Measurements from ENCODE around the gene PIK3C2G.

The PIK3C2G gene

GRCh38 chr12:18580706-18581105 is 319.4 kb downstream of the PIK3C2G start:
- H4K20me1 ChIP-seq (ENCODE audit: insufficient read depth, low read length, poor library complexity, severe bottlenecking) = no peaks in the 10 kb centered on the region
- H3K4me2 ChIP-seq (ENCODE audit: low read depth, low read length, poor library complexity, severe bottlenecking) = no peak overlapping the region
- H3K36me3 ChIP-seq (ENCODE audit: insufficient read depth, low read length) = no peaks in the 10 kb centered on the region
- no peak overlapping the region for H3K4me3 ChIP-seq (ENCODE audit: low read length, poor library complexity, severe bottlenecking)
- H3K9me2 ChIP-seq (replicated peaks; ENCODE audit: low read depth, low read length) = no peaks in the 10 kb centered on the region
- H3F3A ChIP-seq (ENCODE audit: low read depth) = no peaks in the 10 kb centered on the region
- no peaks in the 10 kb centered on the region for H3K4me1 ChIP-seq (ENCODE audit: insufficient read depth, low read length, poor library complexity, severe bottlenecking)
- no peaks in the 10 kb centered on the region for H3K27me3 ChIP-seq (ENCODE audit: insufficient read depth, low read length, poor library complexity, severe bottlenecking)
- H3K9me3 ChIP-seq (ENCODE audit: insufficient read depth, low read depth, low read length) = no peaks in the 10 kb centered on the region
- H3K79me2 ChIP-seq (ENCODE audit: insufficient read depth, low read length) = no peaks in the 10 kb centered on the region
- no peak overlapping the region for H3K9ac ChIP-seq (ENCODE audit: low read depth, low read length, poor library complexity, severe bottlenecking)
- no peak overlapping the region for H2AFZ ChIP-seq (ENCODE audit: low read length)
- TF ChIP-seq, protein P1, sequence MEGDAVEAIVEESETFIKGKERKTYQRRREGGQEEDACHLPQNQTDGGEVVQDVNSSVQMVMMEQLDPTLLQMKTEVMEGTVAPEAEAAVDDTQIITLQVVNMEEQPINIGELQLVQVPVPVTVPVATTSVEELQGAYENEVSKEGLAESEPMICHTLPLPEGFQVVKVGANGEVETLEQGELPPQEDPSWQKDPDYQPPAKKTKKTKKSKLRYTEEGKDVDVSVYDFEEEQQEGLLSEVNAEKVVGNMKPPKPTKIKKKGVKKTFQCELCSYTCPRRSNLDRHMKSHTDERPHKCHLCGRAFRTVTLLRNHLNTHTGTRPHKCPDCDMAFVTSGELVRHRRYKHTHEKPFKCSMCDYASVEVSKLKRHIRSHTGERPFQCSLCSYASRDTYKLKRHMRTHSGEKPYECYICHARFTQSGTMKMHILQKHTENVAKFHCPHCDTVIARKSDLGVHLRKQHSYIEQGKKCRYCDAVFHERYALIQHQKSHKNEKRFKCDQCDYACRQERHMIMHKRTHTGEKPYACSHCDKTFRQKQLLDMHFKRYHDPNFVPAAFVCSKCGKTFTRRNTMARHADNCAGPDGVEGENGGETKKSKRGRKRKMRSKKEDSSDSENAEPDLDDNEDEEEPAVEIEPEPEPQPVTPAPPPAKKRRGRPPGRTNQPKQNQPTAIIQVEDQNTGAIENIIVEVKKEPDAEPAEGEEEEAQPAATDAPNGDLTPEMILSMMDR (conservative IDR thresholded peaks at IDR 0.05; ENCODE audit: low read length) = no peak
- TF ChIP-seq EZH2phosphoT487 (IDR thresholded peaks at IDR 0.05; ENCODE audit: borderline replicate concordance) = no peak

DNA sequence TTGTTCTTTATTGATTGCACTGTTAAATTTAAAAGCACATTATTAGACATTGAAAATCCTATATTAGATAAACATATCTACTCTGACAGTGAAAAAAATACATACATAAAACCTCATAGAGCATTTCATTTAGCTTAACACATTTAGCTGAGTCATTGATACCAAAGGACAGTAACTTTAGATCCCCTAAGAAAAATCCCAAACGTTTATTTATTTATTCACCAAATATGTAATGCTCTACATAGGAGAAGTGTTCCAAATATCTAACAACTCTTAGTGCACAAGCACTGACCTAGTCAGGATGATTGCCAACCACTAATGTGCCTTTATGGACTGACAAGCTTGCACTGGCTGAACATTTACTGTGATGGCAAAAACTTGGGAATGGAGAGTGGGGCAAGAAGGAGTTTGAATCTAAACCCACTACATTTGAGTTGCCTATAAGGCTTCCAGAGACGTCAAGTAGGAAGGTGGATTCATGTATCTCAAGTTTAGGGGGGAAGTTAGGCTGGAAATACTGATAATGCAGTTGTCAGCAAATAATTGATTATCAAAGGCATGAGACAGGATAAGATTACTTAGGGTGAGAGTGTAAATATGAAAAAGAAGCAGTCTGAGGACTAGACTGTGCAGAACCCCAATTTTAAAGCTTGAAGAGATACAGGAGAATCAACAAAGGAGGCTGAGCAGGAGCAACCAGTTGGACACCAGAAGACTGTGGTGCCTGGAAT is 320.1 kb downstream of the PIK3C2G start:
- Histone ChIP-seq H3K27me3 (ENCODE audit: insufficient read depth, low read length, poor library complexity, severe bottlenecking) (no peaks in the 10 kb centered on the region), H3K4me2 (ENCODE audit: low read depth, low read length, poor library complexity, severe bottlenecking) (no peak overlapping the region), H3K36me3 (ENCODE audit: insufficient read depth, low read length) (no peaks in the 10 kb centered on the region), H3K79me2 (ENCODE audit: insufficient read depth, low read length) (no peaks in the 10 kb centered on the region), H3K4me3 (ENCODE audit: low read length, poor library complexity, severe bottlenecking) (no peak overlapping the region), H3K4me1 (ENCODE audit: insufficient read depth, low read length, poor library complexity, severe bottlenecking) (no peaks in the 10 kb centered on the region), H3K9me2 (replicated peaks; ENCODE audit: low read depth, low read length) (no peaks in the 10 kb centered on the region; the same call in 1 of the 2 replicates), H3K9ac (ENCODE audit: low read depth, low read length, poor library complexity, severe bottlenecking) (no peak overlapping the region), H3K9me3 (ENCODE audit: insufficient read depth, low read depth, low read length) (no peaks in the 10 kb centered on the region), H4K20me1 (ENCODE audit: insufficient read depth, low read length, poor library complexity, severe bottlenecking) (no peaks in the 10 kb centered on the region), H3F3A (ENCODE audit: low read depth) (no peaks in the 10 kb centered on the region), H2AFZ (ENCODE audit: low read length) (no peak overlapping the region)
- TF ChIP-seq, protein P1 (conservative IDR thresholded peaks at IDR 0.05; ENCODE audit: low read length) = no peak
- TF ChIP-seq EZH2phosphoT487 (IDR thresholded peaks at IDR 0.05; ENCODE audit: borderline replicate concordance) = no peak

- no peak overlapping the region for H3K4me3 ChIP-seq (ENCODE audit: low read length, poor library complexity, severe bottlenecking)
- no peak overlapping the region for H3K4me2 ChIP-seq (ENCODE audit: low read depth, low read length, poor library complexity, severe bottlenecking)
- H3K79me2 ChIP-seq (ENCODE audit: insufficient read depth, low read length) = no peaks in the 10 kb centered on the region
- no peak overlapping the region for H3K9ac ChIP-seq (ENCODE audit: low read depth, low read length, poor library complexity, severe bottlenecking)
- no peaks in the 10 kb centered on the region for H4K20me1 ChIP-seq (ENCODE audit: insufficient read depth, low read length, poor library complexity, severe bottlenecking)
- no peaks in the 10 kb centered on the region for H3K9me3 ChIP-seq (ENCODE audit: insufficient read depth, low read depth, low read length)
- H2AFZ ChIP-seq (ENCODE audit: low read length) = no peak overlapping the region
- H3K27me3 ChIP-seq (ENCODE audit: insufficient read depth, low read length, poor library complexity, severe bottlenecking) = no peaks in the 10 kb centered on the region
- H3K4me1 ChIP-seq (ENCODE audit: insufficient read depth, low read length, poor library complexity, severe bottlenecking) = no peaks in the 10 kb centered on the region
- no peaks in the 10 kb centered on the region for H3K36me3 ChIP-seq (ENCODE audit: insufficient read depth, low read length)
- H3F3A ChIP-seq (ENCODE audit: low read depth) = no peaks in the 10 kb centered on the region
- TF ChIP-seq EZH2phosphoT487 (IDR thresholded peaks at IDR 0.05; ENCODE audit: borderline replicate concordance) = no peak
- TF ChIP-seq, protein P1 (conservative IDR thresholded peaks at IDR 0.05; ENCODE audit: low read length) = no peak
- no peaks in the 10 kb centered on the region; the same call in 1 of the 2 replicates for H3K9me2 ChIP-seq (replicated peaks; ENCODE audit: low read depth, low read length)
Measured at GRCh38 chr12:18583655-18584054, 322.3 kb downstream of the PIK3C2G start.

All from Loucy (cell line).